ENCODE results near the gene GPR160.
A peak's percentile ranks its signal among the peaks of the same experiment; 100 is the strongest.
"Not testable (repeated sequence)": the region's sequence is repeated elsewhere in the genome, so short reads cannot be mapped to it uniquely, and the experiment has no call there.

The GPR160 gene

DNA sequence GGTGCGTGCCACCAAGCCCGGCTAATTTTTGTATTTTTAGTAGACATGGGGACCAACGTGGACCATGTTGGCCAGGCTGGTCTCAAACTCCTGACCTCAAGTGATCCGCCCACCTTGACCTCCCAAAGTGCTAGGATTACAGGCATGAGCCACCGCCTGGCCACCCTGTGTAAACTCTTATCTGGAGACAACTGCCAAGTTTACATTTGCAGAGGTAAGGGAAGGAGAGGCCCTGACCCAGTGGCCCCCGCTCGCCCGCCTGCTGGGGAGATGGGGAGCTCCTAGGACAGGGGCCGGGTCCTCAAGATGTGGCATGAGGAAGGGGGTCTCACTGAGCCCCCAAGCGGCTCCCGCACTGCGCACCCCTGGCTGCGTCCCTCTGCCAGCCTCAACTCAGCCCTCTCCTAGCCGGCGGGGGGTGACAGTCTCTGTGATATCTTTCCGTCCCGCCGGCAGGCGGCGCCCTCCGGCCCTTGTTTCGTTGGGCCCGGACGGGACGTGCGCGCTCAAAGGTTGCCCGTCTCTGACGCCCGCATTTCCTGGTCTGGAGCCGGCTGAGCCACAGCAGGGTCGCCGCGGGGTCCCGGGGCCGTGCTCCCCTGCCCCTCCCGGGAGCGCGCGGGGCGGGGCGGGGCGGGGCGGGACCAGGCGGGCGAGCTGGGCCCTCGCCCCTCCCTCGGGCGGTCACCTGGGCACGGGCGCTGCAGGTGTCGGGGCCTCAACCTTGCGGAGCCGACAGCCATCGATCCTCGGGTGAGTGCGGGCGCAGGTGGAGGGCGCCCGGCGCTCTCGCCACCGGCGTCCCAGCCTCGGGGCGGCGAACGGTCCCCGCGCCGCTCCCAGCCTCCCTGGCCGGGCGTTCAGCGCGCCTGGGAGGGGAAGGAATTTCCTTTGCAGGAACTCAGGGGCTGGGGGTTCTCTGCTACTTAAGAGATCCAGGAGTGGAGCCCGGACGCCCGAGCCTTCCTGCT, at the start of gene GPR160:
Gene GPR160, plus strand, starts transcription at position 533 of the 971 bp plus-strand sequence. CDS start 45,978 bp downstream, outside the sequence.
- DNase-seq, result peak; percentile 84

- DNase-seq, result no peak
Observed at GRCh38 chr3:169990431-169990830, 47.4 kb upstream of the GPR160 start.

GRCh38 chr3:169992156-169992555, 45.6 kb upstream of the GPR160 start:
- DNase-seq, result no peak

DNA sequence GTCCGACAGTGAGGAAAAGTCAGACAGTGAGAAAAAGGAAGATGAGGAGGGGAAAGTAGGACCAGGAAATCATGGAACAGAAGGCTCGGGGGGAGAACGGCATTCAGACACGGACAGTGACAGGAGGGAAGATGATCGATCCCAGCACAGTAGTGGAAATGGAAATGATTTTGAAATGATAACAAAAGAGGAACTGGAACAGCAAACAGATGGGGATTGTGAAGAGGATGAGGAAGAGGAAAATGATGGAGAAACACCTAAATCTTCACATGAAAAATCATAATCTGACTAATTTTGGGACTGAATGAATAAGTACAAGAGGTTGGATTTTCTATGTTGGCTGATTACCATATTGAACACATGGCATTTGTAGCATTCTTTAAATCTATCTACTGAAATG, 45.0 kb upstream of the GPR160 start:
- no peak for DNase-seq

- no peak for DNase-seq
Observed at GRCh38 chr3:169993761-169994160, 44.0 kb upstream of the GPR160 start.

GRCh38 chr3:169996063-169996462, 41.7 kb upstream of the GPR160 start:
- DNase-seq, result no peak

DNA sequence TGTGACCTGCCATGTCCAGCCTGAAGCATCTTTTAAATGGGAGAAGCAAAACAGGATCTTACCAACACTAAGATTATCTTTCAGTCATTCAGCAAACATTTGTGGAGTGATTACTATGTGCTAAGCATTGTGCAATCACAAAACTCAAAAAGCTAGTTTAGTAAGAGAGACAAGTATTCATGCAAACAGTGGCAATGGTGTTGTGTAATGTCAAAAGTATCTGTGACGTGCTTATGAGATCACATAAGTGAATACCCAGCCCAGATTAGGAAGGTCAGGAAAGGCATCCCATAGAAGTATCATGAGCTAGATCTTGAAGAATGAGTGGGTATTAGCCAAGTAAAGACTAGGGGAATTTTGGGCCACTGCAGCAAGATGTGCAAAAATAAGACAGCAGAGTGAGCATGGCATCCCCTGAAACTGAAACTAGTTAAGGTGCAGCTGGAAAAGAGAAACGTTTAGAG, 39.1 kb upstream of the GPR160 start:
- no peak for DNase-seq

DNA sequence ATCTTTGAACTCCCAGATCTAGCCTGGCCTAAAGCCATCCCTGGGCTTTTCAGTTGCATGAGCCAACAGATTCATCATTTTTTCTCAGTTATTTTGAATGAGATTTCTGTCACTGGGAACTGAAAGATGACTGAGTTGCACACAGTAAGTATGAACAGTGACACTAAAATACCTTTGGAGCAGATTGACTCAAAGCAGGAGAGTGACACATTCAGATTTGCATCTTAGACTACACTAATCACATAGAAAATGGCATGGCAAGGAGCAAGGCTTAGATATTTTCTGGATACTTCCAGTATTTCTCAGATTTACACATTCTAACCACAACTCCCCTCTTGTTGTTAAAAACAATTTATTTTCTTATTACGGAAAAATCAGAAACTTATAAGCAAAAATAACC, 38.4 kb upstream of the GPR160 start:
- no peak for DNase-seq

GRCh38 chr3:170000051-170000450, 37.7 kb upstream of the GPR160 start:
- no peak for DNase-seq

DNA sequence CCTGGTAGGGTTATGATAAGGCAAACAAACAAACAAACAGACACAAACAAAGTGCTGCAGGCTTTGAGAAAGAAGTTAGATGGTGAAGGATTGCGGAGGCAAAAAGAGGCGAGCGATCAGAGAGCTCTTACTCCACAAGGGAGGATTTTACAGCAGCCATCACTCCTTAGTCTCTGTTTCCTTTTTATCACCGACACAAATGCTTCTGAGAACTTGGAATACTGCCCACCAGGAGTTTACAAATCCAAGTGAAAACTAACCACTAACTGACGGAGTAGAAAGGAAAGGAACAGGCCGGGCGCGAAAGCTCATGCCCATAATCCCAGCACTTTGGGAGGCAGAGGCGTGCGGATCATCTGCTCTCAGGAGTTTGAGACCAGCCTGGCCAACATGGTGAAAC, 35.6 kb upstream of the GPR160 start:
- DNase-seq, result no peak

GRCh38 chr3:170002879-170003278, 34.9 kb upstream of the GPR160 start:
- DNase-seq, result no peak

- no peak for DNase-seq
Observed at GRCh38 chr3:170003881-170004356, 33.9 kb upstream of the GPR160 start.

GRCh38 chr3:170007031-170007663, 30.6 kb upstream of the GPR160 start:
- peak; percentile 17 for DNase-seq

DNA sequence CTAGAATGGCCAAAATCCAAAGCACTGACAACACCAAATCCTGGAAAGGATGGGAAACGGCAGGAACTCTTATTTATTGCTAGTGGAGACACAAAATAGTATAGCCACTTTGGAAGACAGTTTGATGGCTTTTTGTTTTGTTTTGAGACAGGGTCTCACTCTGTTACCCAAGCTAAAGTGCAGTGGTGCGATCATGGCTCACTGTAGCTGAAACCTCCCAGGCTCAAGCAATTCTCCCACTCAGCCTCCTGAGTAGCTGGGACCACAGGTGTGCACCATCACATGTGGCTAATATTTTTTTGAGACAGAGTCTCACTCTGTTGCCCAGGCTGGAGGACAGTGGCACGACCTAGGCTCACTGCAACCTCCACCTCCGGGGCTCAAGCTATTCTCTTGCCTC, 27.3 kb upstream of the GPR160 start:
- no peak for DNase-seq

DNA sequence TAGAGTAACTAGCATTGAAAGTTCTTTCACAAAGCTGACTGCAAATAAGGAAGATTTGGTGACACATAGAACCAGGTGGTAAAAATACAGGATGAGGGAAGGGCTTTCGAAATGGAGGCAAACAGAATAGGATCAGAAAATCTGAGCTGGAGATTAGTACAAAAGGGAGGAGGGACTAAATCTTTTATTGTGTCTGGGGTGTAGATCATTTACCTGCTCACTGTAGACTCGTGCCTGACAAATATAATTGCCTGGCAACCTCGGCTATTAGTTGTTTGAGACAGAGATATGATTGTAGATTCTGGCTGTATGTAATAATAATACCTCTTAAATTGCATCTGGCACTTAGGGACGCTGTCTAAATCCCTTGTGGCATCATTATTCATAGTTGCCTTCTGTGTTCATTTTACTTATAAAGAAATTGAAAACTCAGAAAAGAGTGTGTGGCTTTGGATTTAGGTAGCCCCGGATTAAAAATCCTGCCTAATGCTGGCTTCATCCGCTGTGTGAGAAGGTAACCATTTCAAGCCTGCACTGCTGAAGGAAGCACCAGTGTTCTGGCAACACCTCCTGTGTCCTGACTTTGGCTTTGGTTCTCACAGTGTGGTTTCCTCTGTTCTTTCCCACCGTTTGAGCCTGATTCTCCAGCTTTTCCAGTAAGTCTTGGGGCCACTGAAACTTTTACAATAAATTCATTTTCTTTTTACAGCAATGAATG, 25.0 kb upstream of the GPR160 start:
- DNase-seq, result no peak

- DNase-seq, result no peak
Observed at GRCh38 chr3:170016057-170016456, 21.7 kb upstream of the GPR160 start.

- DNase-seq, result not testable (repeated sequence)
Observed at GRCh38 chr3:170019306-170019705, 18.5 kb upstream of the GPR160 start.

DNA sequence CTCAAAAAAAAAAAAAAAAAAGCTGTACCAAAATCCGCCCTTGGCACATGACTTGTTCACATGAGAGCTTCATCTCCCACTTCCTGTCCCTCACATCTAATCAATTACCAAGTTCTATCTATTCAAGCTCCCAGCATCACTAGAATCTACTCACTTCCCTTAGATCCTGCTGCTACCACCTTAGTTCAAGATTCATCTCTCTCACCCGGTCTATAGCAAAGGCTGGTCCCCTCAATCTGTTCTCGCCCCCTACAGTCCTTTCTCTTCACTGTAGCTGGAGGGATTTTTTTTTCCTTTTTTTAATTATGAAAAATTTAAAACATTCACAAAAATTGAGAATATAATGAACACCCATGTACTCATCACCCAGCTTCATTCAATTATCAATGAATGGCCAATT, 16.7 kb upstream of the GPR160 start:
- DNase-seq, result no peak

DNA sequence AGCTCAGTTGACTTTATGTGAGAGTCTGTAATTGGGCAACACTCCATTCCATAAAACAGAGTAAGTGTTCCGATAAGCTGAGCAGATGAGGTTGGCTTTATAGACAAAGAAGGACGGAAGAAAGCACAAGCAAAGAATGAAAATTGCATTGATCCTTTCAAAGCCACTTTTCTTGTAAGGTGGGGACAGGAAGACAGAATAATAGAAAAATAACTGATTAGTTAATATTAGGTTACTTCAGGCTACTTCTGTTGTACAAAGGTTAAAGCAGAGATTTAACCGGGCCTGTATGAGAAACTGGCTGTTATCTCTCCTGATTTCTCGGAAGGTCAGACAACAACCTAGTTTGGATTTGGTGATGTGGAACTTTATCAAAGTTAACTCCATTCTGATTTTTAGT, 15.5 kb upstream of the GPR160 start:
- DNase-seq, result no peak

DNA sequence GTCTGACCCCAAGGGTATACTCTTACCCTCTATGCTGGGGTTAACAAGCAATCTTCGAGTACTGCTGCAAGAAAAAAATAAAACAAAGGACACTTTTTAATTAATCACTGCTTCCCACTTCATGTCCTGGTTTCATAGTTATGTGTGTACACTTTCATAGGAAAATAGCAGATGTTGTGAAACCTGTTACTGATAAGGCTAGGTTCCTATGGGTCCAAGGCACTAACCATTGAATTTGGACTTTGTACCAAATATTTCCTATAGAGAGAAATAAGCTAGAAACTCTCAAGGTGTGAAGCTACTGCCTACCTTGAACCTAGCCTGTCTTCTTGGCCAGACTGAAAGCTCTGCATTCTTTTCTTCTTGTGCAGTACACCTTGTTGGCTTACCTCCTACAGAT, 14.6 kb upstream of the GPR160 start:
- DNase-seq, result no peak

GRCh38 chr3:170024581-170024980, 13.2 kb upstream of the GPR160 start:
- no peak for DNase-seq

GRCh38 chr3:170027233-170028102, 10.3 kb upstream of the GPR160 start:
- DNase-seq, result no peak
